GM18868 (cell line): ENCODE data around the gene MOGAT3.
A peak's percentile ranks its signal among the peaks of the same experiment; 100 is the strongest.

ENCODE experiments used
- ATAC-seq: cut with Tn5 transposase; IDR thresholded peaks from one replicate; pipeline ENCODE4 v1.9.1; 2021; ENCODE audit warnings: mild to moderate bottlenecking, moderate library complexity; ENCODE audit not compliant: unreplicated experiment

MOGAT3 gene

GRCh38 chr7:101173752-101174244 lies 27.0 kb downstream of the MOGAT3 start:
- ATAC-seq = no peak

DNA sequence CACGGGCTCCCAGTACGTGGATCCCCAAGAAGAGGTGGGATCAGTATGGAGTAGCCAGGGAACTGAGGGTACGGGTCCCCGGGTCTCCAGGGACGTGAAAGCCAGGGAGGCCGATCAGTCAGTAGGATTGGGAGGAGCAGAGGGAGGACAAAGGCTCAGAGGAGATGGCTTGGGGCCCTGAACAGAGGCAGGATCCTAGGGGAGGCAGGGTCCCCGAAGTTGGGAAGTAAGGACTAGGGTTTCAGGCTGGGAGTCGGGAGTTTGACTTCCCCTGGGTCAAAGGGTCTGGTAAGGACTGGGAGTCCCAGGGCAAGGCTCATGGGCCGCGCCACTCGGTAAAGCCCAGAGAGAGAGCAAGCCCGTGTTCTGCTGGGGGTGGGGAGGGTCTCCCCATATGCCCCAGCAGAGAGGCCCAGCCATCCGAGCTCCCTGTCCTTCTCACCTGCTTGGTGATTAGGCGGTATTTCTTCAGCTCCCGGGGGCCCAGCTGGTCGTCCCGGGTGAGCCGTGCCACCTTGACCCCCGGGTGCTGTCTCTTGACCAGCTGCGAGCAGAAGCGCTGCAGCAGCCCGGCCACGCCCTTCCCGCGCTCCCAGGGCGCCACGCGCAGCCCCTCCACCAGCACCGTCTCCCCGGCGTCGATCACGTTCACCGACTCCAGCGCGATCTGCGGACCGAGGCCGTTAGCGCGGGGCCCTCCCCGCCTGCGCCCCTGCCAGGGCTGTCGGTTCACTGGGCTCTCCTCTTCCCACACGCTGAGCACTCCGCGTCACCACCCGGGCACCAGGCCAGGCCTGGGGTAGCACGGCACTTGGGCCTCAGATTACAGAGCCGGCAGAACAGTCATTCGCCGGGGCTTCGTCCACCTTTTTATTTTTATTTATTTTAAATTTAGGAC lies 27.7 kb downstream of the MOGAT3 start:
- ATAC-seq = no peak

DNA sequence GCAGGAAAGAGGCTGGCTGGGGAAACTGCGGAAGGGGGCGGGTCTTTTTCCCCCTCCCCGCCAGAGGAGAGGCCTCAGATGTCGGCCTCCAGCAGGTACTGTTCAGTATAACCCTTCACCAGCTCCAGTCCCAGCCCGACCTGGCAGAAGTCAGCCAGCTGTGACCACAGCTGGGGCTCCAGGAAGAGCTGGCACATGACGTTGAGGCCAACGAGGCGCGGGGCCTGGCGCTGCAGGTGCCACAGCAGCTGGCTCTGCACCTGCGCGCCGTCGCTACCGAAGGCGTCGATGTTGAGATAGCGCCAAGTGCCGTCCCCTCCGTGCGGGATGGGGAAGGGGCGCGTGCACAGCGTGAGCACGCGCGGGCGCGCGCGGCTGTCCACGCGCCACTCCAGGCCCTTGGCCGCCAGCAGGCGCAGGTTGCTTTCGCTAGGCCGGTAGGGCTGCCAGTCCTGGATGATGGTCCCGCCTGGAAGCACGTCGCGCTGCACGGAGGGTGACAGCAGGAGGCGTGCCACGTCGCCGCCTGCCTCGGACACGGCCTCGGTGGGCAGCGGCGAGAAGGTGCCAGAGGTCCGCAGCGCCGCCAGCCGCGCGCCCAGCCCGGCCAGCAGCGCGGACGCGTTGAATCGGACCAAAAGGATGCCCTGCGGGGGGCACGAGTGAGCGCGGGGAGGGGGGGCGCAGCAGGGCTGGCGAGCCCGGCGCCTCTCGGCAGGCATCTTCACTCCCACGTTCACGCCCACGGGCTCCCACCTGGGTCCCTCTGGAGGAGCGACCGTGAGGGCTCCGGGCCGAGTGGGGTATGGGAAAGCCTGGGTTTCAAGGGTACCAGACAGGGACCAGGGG lies 28.6 kb downstream of the MOGAT3 start:
- ATAC-seq = no peak

DNA sequence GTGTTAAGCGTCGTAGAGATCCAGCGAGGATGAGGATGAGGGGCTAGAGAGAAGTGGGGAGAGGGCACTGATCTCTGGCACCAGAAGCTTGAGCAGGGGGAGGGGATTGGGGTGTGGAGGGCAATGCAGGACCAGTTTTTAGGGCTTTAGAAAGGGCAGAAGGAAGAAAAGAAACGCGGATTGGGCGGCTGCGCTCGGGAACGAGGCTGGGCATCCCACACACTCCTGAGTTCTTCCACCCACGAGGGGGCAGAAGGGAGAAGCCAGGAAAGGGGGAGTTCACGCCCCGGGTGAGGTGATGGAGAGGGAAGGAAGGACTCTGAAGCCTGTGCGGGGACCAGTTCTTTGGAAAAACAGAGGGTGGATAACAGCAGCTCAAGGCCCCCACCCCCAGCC lies 29.4 kb downstream of the MOGAT3 start:
- ATAC-seq = no peak

DNA sequence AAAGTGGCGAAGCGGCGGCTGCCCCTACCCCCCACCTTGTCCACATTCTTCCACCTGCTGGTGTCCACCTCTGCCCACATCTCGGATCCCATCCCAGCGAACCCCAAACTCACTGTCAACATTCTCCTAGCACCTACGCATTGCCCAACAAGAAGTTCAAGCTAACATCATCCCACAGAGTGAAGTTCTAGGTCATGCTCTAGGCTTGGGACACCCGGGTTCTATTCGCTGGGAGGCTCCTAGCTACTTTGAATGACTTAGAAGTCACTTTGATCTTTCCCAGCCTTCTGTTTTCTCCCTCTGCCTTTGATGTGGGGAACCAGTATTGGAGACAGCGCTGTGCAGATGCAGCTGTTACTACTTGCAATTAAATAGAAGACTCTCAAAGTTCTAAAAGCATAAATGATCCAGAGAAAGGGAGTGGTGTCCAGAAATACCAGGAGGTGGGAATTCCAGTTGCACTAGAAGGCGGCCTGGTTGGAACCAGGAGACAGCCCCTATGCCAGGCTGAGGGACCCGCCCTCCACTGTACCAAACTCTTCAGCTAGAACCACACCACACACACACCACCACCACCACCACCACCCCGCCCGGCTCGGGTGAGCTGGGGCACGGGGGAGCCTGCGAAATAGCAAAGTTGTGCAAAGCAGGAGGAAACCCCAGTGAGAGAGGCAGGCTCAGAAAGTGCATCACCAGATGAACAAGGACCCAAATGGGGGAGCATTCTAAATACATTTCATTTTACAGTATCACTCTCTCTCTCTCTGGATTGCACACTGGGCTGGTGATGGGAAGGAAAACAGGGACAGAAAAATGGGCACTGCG lies 30.0 kb downstream of the MOGAT3 start:
- ATAC-seq = no peak

- no peak for ATAC-seq
Observed at GRCh38 chr7:101169838-101170551, 30.8 kb downstream of the MOGAT3 start.

- ATAC-seq = no peak
Observed at GRCh38 chr7:101169110-101169837, 31.6 kb downstream of the MOGAT3 start.

DNA sequence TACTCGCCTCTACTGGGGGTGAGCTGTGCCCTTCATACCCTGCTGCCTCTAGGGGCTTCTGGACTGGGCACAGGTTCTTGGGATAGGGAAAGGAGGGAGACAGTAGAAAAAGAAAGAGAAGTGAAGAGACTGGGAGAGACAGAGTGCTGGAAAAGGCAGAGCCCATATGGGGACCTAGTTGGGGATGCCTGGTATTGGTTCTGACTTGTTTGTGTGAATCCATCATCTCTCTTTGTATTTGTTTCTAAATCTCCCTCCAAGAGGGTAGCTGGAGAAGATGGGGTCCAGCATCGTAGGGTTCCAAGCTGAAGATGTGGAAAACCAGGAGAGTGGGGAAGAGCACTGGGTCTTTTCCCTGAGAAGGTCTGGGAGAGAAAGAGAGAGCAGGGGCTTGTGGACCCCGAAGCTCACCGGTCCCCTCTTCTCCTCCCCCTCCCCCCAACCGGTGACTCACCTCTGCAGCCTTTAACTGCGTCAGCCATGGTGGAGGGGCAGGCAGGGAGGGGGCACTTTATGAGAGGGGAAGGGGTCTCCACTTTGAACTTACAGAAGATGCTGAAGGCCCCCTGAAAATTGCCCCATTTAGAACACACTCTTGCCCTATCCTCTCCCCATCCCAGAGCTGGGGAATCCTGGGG lies 32.3 kb downstream of the MOGAT3 start:
- no peak for ATAC-seq

DNA sequence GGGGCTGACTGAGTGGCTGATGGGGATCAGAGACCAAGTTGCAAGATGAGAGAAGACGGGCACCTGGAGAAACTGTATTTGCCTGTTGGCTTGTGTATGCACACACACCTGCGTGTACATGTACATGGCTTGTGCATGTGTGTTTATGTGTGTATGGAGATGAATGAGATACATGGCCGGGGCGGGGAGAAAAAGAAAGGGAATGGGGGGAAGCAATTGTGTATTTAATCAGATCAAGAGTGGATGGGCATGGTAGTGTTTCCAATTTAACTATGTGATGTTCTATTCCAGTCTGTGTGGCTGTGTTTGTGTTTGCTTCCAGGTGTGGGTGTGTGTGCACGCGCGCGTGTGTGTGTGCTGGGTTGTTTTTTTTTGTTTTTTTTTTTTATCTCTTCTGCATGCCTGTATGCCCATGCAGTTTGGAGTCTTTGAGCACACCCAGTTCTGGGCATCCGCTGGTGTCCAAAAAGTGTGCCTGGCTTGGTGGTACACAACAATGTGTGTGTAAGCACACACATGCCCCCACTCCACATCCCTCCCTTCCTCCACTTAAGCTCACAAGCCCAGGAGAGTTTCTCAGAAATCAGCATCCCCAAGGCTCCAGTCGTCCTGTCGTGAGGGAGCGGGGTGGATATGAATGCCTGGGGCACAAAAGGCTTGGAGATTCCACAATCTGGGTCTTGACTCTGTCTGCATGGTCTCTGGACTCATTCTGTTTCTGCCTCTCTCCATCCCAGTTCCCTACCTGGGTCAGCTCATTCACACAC lies 33.0 kb downstream of the MOGAT3 start:
- no peak for ATAC-seq

- no peak for ATAC-seq
Observed at GRCh38 chr7:101166909-101167644, 33.8 kb downstream of the MOGAT3 start.

GRCh38 chr7:101166648-101166908 lies 34.3 kb downstream of the MOGAT3 start:
- ATAC-seq = no peak

- no peak for ATAC-seq
Observed at GRCh38 chr7:101165958-101166647, 34.7 kb downstream of the MOGAT3 start.

- ATAC-seq = peak; percentile 69
Observed at GRCh38 chr7:101165075-101165957, 35.5 kb downstream of the MOGAT3 start, which contains the start of gene VGF. Gene VGF, minus strand, starts transcription at chr7:101165569. Its CDS starts 726 bp downstream, at chr7:101164843.

GRCh38 chr7:101164071-101164840 lies 36.6 kb downstream of the MOGAT3 start:
- ATAC-seq = no peak

GRCh38 chr7:101163279-101164070 lies 37.4 kb downstream of the MOGAT3 start:
- ATAC-seq = no peak
